Ovary (tissue), 3 donors: ENCODE measurements around the gene SPOPL.
"Not testable (repeated sequence)": the region's sequence is repeated elsewhere in the genome, so short reads cannot be mapped to it uniquely, and the experiment has no call there.

ENCODE experiments used
- POLR2A ChIP-seq: fragments of 450-650 bp; IDR thresholded peaks from one replicate; pipeline ENCODE4 v1.6.1; 2017; ENCODE audit warnings: antibody characterized with exemption, mild to moderate bottlenecking, moderate library complexity
- TF ChIP-seq, protein P1 (sequence below), 3 donors: fragments of 450-650 bp in 2 of 3; fragments of 200-600 bp in 1 of 3; IDR thresholded peaks; one replicate each; pipeline versions ENCODE4 v1.5.1 to v1.8.0; 2016 to 2022; ENCODE audit warnings: antibody characterized with exemption in 3 of 3, mild to moderate bottlenecking in 1 of 3
- donor health status: DM: no; HTN: no; CAD: no.

GRCh38 chr2:138462689-138463088, 38.9 kb upstream of the SPOPL start:
- not testable (repeated sequence) for TF ChIP-seq POLR2A
- TF ChIP-seq, protein P1, sequence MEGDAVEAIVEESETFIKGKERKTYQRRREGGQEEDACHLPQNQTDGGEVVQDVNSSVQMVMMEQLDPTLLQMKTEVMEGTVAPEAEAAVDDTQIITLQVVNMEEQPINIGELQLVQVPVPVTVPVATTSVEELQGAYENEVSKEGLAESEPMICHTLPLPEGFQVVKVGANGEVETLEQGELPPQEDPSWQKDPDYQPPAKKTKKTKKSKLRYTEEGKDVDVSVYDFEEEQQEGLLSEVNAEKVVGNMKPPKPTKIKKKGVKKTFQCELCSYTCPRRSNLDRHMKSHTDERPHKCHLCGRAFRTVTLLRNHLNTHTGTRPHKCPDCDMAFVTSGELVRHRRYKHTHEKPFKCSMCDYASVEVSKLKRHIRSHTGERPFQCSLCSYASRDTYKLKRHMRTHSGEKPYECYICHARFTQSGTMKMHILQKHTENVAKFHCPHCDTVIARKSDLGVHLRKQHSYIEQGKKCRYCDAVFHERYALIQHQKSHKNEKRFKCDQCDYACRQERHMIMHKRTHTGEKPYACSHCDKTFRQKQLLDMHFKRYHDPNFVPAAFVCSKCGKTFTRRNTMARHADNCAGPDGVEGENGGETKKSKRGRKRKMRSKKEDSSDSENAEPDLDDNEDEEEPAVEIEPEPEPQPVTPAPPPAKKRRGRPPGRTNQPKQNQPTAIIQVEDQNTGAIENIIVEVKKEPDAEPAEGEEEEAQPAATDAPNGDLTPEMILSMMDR (IDR thresholded peaks at IDR 0.05) = not testable (repeated sequence)
